ENCODE measurements around the gene PIGK. TPM values are rescaled to one million over a fixed set of nuclear protein-coding genes. Genes with fewer than 3 reads are reported as not detected.

The PIGK gene
- total and polyA plus RNA-seq, 2 donors (not counting 3 experiments of a cell fraction or from before 2014, with no cell fraction given), result 12.3 to 32.3 TPM

GRCh38 chr1:77245830-77246229 is 26.6 kb upstream of the PIGK start:
- Histone ChIP-seq H3K36me3 (ENCODE audit: control insufficient read depth in 2 of 2, extremely low read depth in 1 of 2, insufficient read depth in 2 of 2, low read length in 2 of 2) (no peaks in the 10 kb centered on the region), H3K27ac (ENCODE audit: insufficient read depth, low read depth, low read length) (no peak overlapping the region), H3K9me1 (replicated peaks; ENCODE audit: control insufficient read depth, extremely low read depth, insufficient read depth, low read length) (no peaks in the 10 kb centered on the region), H3K9ac (replicated peaks; ENCODE audit: extremely low read depth, insufficient read depth, low read length) (no peak overlapping the region), H4K20me1 (replicated peaks; ENCODE audit: control insufficient read depth, extremely low read depth, insufficient read depth, low read length) (no peaks in the 10 kb centered on the region), H3K27me3 (ENCODE audit: control insufficient read depth in 2 of 2, insufficient read depth in 2 of 2, low read length in 2 of 2) (no peaks in the 10 kb centered on the region), H3K4me1 (ENCODE audit: control insufficient read depth, extremely low read depth, insufficient read depth, low read length) (no peaks in the 10 kb centered on the region), H2AFZ (ENCODE audit: low read depth, low read length) (no peak overlapping the region), H3K4me2 (ENCODE audit: insufficient read depth, low read length) (no peak overlapping the region), H3K79me2 (ENCODE audit: control insufficient read depth, insufficient read depth, low read length) (no peaks in the 10 kb centered on the region), H3K9me3 (replicated peaks; ENCODE audit: control insufficient read depth, insufficient read depth, low read length) (no peaks in the 10 kb centered on the region), H3K4me3 (replicated peaks in 1 of 3; ENCODE audit: insufficient read depth in 1 of 3, low read depth in 1 of 3, low read length in 3 of 3) (no peak overlapping the region)
- TF ChIP-seq POLR2AphosphoS5 (IDR thresholded peaks at IDR 0.05; ENCODE audit: insufficient read depth, low read depth, low read length) (no peak), CTCF (IDR thresholded peaks at IDR 0.05; ENCODE audit: extremely low read depth in 1 of 2, insufficient read depth in 1 of 2, low read depth in 1 of 2, low read length in 2 of 2) (no peak), MYC (IDR thresholded peaks at IDR 0.05; ENCODE audit: low read depth, low read length) (no peak), JUN (IDR thresholded peaks at IDR 0.05; ENCODE audit: borderline replicate concordance, insufficient read depth, insufficient read length, low read depth) (no peak), EZH2 (IDR thresholded peaks at IDR 0.05; ENCODE audit: borderline replicate concordance, low read depth, low read length, severe bottlenecking) (no peak), FOS (IDR thresholded peaks at IDR 0.05; ENCODE audit: borderline replicate concordance, insufficient read depth, low read length) (no peak), GATA2 (IDR thresholded peaks at IDR 0.05; ENCODE audit: insufficient read depth, insufficient read length, low read depth, low read length) (no peak), MAX (IDR thresholded peaks at IDR 0.05; ENCODE audit: insufficient read depth, insufficient read length) (no peak), POLR2A (IDR thresholded peaks at IDR 0.05; ENCODE audit: low read depth, low read length) (no peak)
- no peak for FAIRE-seq
- no TSS peak for BruUV-seq (replicated peaks)
- ChIA-PET POLR2A (no interaction called here), CTCF (interaction anchor here (0.9 kb wide), 1 partner anchor 9 kb away, joined by 4 read pairs; no protein-coding TSS in a partner anchor)
- dilution Hi-C loops (cut with MboI; ENCODE audit: extremely low pct_ligation_motif_present, low sequenced_read_pairs), result no loop called here
- DNase-seq (ENCODE audit: low read depth, low spot score), result no peak
- intact Hi-C loops (cut with micrococcal nuclease), result no loop called here

Measured in endothelial cell of umbilical vein (primary cell).